ENCODE data around the gene HCN4. TPM values are rescaled to one million over a fixed set of nuclear protein-coding genes. Genes with fewer than 3 reads are reported as not detected.

The HCN4 gene
- total RNA-seq, 1 donor from 2014 or later: 17.0 TPM

DNA sequence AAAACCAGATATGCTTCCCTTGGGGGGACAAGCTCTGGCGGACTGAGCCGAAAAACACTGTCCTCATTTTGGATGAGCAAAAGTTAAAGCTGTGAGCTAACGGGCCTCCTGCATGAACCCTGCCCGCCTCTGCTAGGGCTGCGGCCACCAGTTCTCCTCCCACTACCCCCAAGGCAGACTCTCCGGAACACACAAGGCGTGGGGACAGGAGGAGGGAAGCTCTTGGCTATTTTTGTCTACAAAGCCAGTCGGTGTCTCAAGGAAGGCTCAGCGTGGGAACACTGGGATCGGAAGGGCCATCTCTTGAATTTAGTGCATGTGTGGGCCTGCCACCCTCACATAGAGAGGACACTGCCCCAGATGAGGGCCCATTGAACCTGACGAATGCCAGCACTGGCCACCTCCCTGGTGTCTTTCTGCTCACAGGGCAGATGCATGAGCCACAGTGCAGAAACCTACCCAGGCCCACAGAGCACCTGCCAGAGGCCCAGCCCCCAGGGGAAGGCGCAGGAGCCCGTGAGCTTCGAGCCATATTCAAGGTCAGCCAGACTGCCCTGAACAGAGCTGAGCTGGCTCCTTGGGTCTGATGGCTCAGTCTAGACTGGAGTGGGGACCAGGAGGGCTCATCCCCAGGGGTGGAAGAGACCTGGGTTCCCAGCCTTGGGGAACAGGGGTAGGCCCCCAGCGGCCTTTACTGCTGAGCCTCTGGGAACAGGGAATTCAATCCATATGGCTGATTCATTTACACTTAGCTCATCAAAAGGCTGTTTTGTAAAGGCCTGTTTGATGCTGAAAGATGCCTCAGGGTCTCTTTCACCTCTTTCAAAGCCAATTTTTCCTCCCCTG, 38.3 kb downstream of the HCN4 start:
- H3K36me3 Mint-ChIP-seq (ENCODE audit: unreplicated experiment): peaks cover 15% of the 10 kb centered on the region
- peaks cover 2% of the 10 kb centered on the region for H3K9me3 Mint-ChIP-seq (ENCODE audit: unreplicated experiment)
- H3K4me3 Mint-ChIP-seq (ENCODE audit: unreplicated experiment): peak overlapping the region; percentile 46
- peak overlapping the region; percentile 46 for H3K27ac Mint-ChIP-seq (ENCODE audit: unreplicated experiment)
- peaks cover 46% of the 10 kb centered on the region for H3K4me1 Mint-ChIP-seq (ENCODE audit: low read depth, unreplicated experiment)
- peaks cover 9% of the 10 kb centered on the region for H3K27me3 Mint-ChIP-seq (ENCODE audit: unreplicated experiment)
- TF ChIP-seq, protein P1, sequence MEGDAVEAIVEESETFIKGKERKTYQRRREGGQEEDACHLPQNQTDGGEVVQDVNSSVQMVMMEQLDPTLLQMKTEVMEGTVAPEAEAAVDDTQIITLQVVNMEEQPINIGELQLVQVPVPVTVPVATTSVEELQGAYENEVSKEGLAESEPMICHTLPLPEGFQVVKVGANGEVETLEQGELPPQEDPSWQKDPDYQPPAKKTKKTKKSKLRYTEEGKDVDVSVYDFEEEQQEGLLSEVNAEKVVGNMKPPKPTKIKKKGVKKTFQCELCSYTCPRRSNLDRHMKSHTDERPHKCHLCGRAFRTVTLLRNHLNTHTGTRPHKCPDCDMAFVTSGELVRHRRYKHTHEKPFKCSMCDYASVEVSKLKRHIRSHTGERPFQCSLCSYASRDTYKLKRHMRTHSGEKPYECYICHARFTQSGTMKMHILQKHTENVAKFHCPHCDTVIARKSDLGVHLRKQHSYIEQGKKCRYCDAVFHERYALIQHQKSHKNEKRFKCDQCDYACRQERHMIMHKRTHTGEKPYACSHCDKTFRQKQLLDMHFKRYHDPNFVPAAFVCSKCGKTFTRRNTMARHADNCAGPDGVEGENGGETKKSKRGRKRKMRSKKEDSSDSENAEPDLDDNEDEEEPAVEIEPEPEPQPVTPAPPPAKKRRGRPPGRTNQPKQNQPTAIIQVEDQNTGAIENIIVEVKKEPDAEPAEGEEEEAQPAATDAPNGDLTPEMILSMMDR (IDR thresholded peaks at IDR 0.05; ENCODE audit: partially characterized antibody, unreplicated experiment): no peak
- peak; percentile 46 for DNase-seq

DNA sequence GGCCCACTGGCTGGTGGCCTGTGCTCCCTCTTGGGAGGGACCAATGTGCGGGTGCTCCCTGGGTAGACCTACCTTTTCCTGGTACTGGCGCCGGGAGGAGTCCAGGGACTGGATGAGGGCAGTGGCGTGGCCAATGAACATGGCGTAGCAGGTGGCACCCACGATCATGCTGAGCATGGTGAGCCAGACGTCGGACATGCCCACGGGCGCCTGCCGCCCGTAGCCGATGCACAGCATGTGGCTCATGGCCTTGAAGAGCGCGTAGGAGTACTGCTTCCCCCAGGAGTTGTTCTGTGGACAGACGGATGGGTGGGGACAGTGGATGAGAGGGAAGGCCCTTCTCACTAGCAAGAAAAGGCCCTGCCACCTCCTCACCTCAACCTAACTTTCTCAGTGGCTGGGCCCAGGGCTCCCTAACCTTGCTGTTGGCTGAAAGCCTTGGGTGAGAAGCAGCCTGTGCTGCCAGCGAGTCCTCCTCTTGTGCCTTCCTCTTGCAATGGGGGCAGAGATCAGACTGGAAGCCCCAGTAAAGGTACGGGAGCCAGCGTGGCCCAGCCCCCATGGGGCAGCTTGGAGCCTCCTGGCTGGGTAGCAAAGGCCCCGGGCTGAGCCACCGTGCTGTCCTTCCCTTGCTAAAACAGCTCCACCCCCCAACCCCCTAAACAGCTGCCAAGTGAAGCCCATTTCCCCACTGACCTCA, 39.1 kb downstream of the HCN4 start:
- Mint-ChIP-seq H3K27me3 (ENCODE audit: unreplicated experiment) (peaks cover 9% of the 10 kb centered on the region), H3K4me3 (ENCODE audit: unreplicated experiment) (peak overlapping the region; percentile 46), H3K36me3 (ENCODE audit: unreplicated experiment) (peaks cover 15% of the 10 kb centered on the region), H3K27ac (ENCODE audit: unreplicated experiment) (peak overlapping the region; percentile 46), H3K9me3 (ENCODE audit: unreplicated experiment) (peaks cover 2% of the 10 kb centered on the region), H3K4me1 (ENCODE audit: low read depth, unreplicated experiment) (peaks cover 45% of the 10 kb centered on the region)
- TF ChIP-seq, protein P1 (IDR thresholded peaks at IDR 0.05; ENCODE audit: partially characterized antibody, unreplicated experiment): no peak
- no peak for DNase-seq

DNA sequence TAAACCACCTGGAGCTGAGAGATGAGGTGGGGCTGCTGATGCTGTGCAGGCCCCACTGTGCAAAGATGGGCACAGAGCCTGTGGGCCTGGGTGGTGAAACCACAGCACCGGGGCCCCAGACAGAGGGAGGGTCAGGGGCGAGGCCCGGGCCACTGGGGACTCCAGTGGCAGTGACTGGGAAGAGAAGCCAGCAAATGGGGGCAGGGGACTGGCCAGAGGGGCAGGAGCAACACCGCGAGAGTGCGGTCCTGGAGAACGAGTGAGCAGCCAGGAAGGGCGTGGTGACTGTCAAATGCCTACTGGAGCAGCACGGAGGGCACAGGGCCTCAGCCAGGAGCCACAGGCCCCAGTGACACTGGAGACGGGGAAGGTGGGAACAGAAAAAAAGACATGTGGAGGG, 39.8 kb downstream of the HCN4 start:
- Mint-ChIP-seq H3K27ac (ENCODE audit: unreplicated experiment) (no peak overlapping the region), H3K4me3 (ENCODE audit: unreplicated experiment) (no peak overlapping the region), H3K4me1 (ENCODE audit: low read depth, unreplicated experiment) (peaks cover 43% of the 10 kb centered on the region), H3K36me3 (ENCODE audit: unreplicated experiment) (peaks cover 15% of the 10 kb centered on the region), H3K27me3 (ENCODE audit: unreplicated experiment) (peaks cover 9% of the 10 kb centered on the region), H3K9me3 (ENCODE audit: unreplicated experiment) (peaks cover 2% of the 10 kb centered on the region)
- TF ChIP-seq, protein P1 (IDR thresholded peaks at IDR 0.05; ENCODE audit: partially characterized antibody, unreplicated experiment): no peak
- DNase-seq: no peak

DNA sequence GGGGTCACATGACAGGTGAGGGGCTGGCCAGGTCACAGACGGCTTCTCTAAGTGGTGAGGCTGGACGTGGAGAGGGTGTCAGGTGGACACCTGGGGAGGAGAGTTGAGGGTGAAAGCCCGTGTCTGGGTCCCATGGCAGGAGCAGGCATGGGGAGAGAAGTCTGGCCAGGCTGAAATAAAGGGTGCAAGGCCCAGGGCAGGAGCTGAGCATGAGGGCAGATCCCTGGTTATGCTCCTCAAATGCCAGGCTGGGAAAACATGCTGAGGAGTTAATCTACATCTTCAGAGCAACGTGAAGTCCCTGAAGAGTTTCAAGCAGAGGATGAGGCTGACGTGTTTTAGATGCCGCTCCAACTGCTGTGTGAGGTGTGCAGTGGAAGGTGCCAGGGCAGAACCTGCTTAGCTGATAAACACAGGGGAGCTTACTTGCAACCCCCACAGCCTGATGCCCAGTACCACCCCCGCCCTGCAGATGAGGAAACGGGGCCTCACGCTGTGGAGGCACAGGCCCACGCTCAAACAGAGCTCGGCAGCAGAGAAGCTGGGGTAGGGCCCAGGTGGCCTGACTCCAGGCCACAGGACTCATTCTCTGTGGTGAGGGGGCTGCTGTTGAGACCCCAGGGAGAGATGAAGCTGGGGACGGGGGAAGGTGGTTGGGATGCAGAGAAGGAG, 40.5 kb downstream of the HCN4 start:
- Mint-ChIP-seq H3K4me3 (ENCODE audit: unreplicated experiment) (peak overlapping the region; percentile 19), H3K27me3 (ENCODE audit: unreplicated experiment) (peaks cover 9% of the 10 kb centered on the region), H3K4me1 (ENCODE audit: low read depth, unreplicated experiment) (peaks cover 43% of the 10 kb centered on the region), H3K9me3 (ENCODE audit: unreplicated experiment) (peaks cover 2% of the 10 kb centered on the region), H3K36me3 (ENCODE audit: unreplicated experiment) (peaks cover 15% of the 10 kb centered on the region), H3K27ac (ENCODE audit: unreplicated experiment) (peak overlapping the region; percentile 40)
- TF ChIP-seq, protein P1 (IDR thresholded peaks at IDR 0.05; ENCODE audit: partially characterized antibody, unreplicated experiment): no peak
- DNase-seq: no peak
